Adipocyte (in vitro differentiated cells): ENCODE data around the gene CNN3.

Source experiments
- DNase-seq: peaks from one replicate; pipeline ENCODE4 v3.0.0-alpha.2; 2015; ENCODE audit warnings: low read depth
- H3K27me3 ChIP-seq: replicated peaks from 2 replicates; pipeline ENCODE4 v1.7.0; 2013; ENCODE audit warnings: mild to moderate bottlenecking, low read length, moderate library complexity; ENCODE audit not compliant: control insufficient read depth, insufficient read depth
- H3K36me3 ChIP-seq: 2 replicates; pipeline ENCODE4 v1.7.0; 2013; ENCODE audit warnings: low read length, mild to moderate bottlenecking, moderate library complexity; ENCODE audit not compliant: control insufficient read depth, insufficient read depth, severe bottlenecking
- H3K4me1 ChIP-seq: 2 replicates; pipeline ENCODE4 v1.7.0; 2013; ENCODE audit warnings: mild to moderate bottlenecking, low read length, moderate library complexity; ENCODE audit not compliant: control insufficient read depth, insufficient read depth
- H3K4me3 ChIP-seq: 2 replicates; pipeline ENCODE4 v1.7.0; 2013; ENCODE audit warnings: mild to moderate bottlenecking, low read length, moderate library complexity
- H3K9ac ChIP-seq: 2 replicates; pipeline ENCODE4 v1.7.0; 2013; ENCODE audit warnings: mild to moderate bottlenecking, low read length, moderate library complexity
- H3K9me3 ChIP-seq: 2 replicates; pipeline ENCODE4 v1.7.0; 2013; ENCODE audit warnings: mild to moderate bottlenecking, low read length, moderate library complexity; ENCODE audit not compliant: control insufficient read depth

Gene CNN3

GRCh38 chr1:94863919-94864318, 63.0 kb downstream of the CNN3 start:
- H3K4me3 ChIP-seq: peak overlapping the region; percentile 66
- no peaks in the 10 kb centered on the region for H3K9me3 ChIP-seq
- H3K27me3 ChIP-seq: no peaks in the 10 kb centered on the region
- peak; percentile 91 for DNase-seq
- H3K9ac ChIP-seq: peak overlapping the region; percentile 86
- H3K36me3 ChIP-seq: no peaks in the 10 kb centered on the region
- H3K4me1 ChIP-seq: peaks cover 49% of the 10 kb centered on the region

GRCh38 chr1:94863297-94863911, 63.5 kb downstream of the CNN3 start:
- no peaks in the 10 kb centered on the region for H3K9me3 ChIP-seq
- peak; percentile 70 for DNase-seq
- peaks cover 49% of the 10 kb centered on the region for H3K4me1 ChIP-seq
- H3K36me3 ChIP-seq: no peaks in the 10 kb centered on the region
- no peaks in the 10 kb centered on the region for H3K27me3 ChIP-seq
- H3K9ac ChIP-seq: peak overlapping the region; percentile 86
- peak overlapping the region; percentile 66 for H3K4me3 ChIP-seq

- DNase-seq: no peak
- H3K4me1 ChIP-seq: peaks cover 49% of the 10 kb centered on the region
These were observed 64.2 kb downstream of the CNN3 start for GRCh38 chr1:94862718-94863117.

GRCh38 chr1:94859174-94859573, 67.7 kb downstream of the CNN3 start:
- H3K4me1 ChIP-seq: peaks cover 25% of the 10 kb centered on the region
- H3K9me3 ChIP-seq: no peaks in the 10 kb centered on the region
- DNase-seq: no peak
- H3K9ac ChIP-seq: no peak overlapping the region
- H3K27me3 ChIP-seq: no peaks in the 10 kb centered on the region
- no peaks in the 10 kb centered on the region for H3K36me3 ChIP-seq
- H3K4me3 ChIP-seq: no peak overlapping the region

More at GRCh38 chr1:94862718-94863117, 64.2 kb downstream of the CNN3 start:
- no peaks in the 10 kb centered on the region for H3K27me3 ChIP-seq
- peak overlapping the region; percentile 86 for H3K9ac ChIP-seq
- H3K9me3 ChIP-seq: no peaks in the 10 kb centered on the region
- no peaks in the 10 kb centered on the region for H3K36me3 ChIP-seq
- H3K4me3 ChIP-seq: peak overlapping the region; percentile 65

GRCh38 chr1:94858276-94858675, 68.6 kb downstream of the CNN3 start:
- no peak overlapping the region for H3K9ac ChIP-seq
- H3K4me1 ChIP-seq: peaks cover 17% of the 10 kb centered on the region
- no peaks in the 10 kb centered on the region for H3K27me3 ChIP-seq
- no peaks in the 10 kb centered on the region for H3K36me3 ChIP-seq
- no peaks in the 10 kb centered on the region for H3K9me3 ChIP-seq
- DNase-seq: peak; percentile 47
- no peak overlapping the region for H3K4me3 ChIP-seq

- peaks cover 9% of the 10 kb centered on the region for H3K4me1 ChIP-seq
- no peaks in the 10 kb centered on the region for H3K27me3 ChIP-seq
- H3K4me3 ChIP-seq: no peak overlapping the region
- H3K9me3 ChIP-seq: no peaks in the 10 kb centered on the region
- no peak for DNase-seq
- H3K36me3 ChIP-seq: no peaks in the 10 kb centered on the region
- no peak overlapping the region for H3K9ac ChIP-seq
These were observed 70.0 kb downstream of the CNN3 start for GRCh38 chr1:94856868-94857267.

GRCh38 chr1:94856004-94856403, 70.9 kb downstream of the CNN3 start:
- Histone ChIP-seq H3K9ac (no peak overlapping the region), H3K9me3 (no peaks in the 10 kb centered on the region), H3K36me3 (no peaks in the 10 kb centered on the region), H3K4me3 (no peak overlapping the region), H3K27me3 (no peaks in the 10 kb centered on the region), H3K4me1 (peaks cover 9% of the 10 kb centered on the region)
- no peak for DNase-seq

GRCh38 chr1:94855307-94855700, 71.6 kb downstream of the CNN3 start:
- no peak for DNase-seq
- Histone ChIP-seq H3K4me3 (no peak overlapping the region), H3K9me3 (no peaks in the 10 kb centered on the region), H3K4me1 (peaks cover 5% of the 10 kb centered on the region), H3K27me3 (no peaks in the 10 kb centered on the region), H3K36me3 (no peaks in the 10 kb centered on the region), H3K9ac (no peak overlapping the region)

- peak overlapping the region; percentile 63 for H3K9ac ChIP-seq
- H3K4me3 ChIP-seq: peak overlapping the region; percentile 71
- DNase-seq: peak; percentile 96
These were observed 72.2 kb downstream of the CNN3 start for GRCh38 chr1:94854458-94855306.

GRCh38 chr1:94852788-94853187, 74.1 kb downstream of the CNN3 start:
- H3K4me3 ChIP-seq: no peak overlapping the region
- peaks cover 3% of the 10 kb centered on the region for H3K4me1 ChIP-seq
- no peak overlapping the region for H3K9ac ChIP-seq
- no peaks in the 10 kb centered on the region for H3K36me3 ChIP-seq
- H3K27me3 ChIP-seq: no peaks in the 10 kb centered on the region
- no peaks in the 10 kb centered on the region for H3K9me3 ChIP-seq
- peak; percentile 18 for DNase-seq

More at GRCh38 chr1:94854458-94855306, 72.2 kb downstream of the CNN3 start:
- Histone ChIP-seq H3K36me3 (no peaks in the 10 kb centered on the region), H3K27me3 (no peaks in the 10 kb centered on the region), H3K4me1 (peaks cover 3% of the 10 kb centered on the region), H3K9me3 (no peaks in the 10 kb centered on the region)

GRCh38 chr1:94851571-94851970, 75.3 kb downstream of the CNN3 start:
- H3K9me3 ChIP-seq: no peaks in the 10 kb centered on the region
- H3K36me3 ChIP-seq: no peaks in the 10 kb centered on the region
- no peak for DNase-seq
- no peak overlapping the region for H3K4me3 ChIP-seq
- H3K9ac ChIP-seq: no peak overlapping the region
- H3K4me1 ChIP-seq: peaks cover 3% of the 10 kb centered on the region
- H3K27me3 ChIP-seq: no peaks in the 10 kb centered on the region
